ENCODE data around the gene KIAA0513.
A peak's percentile ranks its signal among the peaks of the same experiment; 100 is the strongest.
"Not testable (repeated sequence)": the region's sequence is repeated elsewhere in the genome, so short reads cannot be mapped to it uniquely, and the experiment has no call there.

The KIAA0513 gene

DNA sequence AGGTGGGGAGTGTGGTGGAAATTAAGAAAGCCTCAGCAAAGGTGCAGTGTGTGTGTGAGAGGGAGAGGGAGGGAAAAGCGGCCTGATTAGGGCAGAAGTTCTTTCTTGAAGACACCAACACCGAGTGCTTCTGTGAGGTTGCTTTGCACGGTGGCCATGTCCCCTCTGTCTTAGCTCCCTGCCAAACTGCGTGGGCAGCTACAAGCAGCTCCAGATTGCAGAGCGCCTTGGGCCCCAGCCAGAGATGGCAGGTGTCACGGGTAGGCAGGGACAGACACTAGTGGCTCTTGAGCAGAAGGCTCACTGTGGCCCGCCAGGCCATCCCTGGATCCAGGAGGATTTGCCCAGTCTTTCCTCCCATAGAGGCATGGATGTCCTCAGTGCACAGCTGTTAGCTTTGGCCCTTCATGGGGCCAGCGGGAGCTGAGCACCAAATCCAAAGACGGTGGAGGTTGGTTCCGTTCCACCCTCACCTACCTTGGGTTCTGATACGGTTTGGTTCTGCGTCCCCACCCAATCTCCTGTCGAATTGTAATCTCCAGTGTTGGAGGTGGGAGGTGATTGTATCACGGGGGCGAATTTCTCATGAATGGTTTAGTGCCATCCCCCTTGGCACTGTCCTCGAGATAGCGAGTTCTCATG lies 21.4 kb downstream of the KIAA0513 start:
- DNase-seq (ENCODE audit: low read depth in 3 of 3) = no peak

DNA sequence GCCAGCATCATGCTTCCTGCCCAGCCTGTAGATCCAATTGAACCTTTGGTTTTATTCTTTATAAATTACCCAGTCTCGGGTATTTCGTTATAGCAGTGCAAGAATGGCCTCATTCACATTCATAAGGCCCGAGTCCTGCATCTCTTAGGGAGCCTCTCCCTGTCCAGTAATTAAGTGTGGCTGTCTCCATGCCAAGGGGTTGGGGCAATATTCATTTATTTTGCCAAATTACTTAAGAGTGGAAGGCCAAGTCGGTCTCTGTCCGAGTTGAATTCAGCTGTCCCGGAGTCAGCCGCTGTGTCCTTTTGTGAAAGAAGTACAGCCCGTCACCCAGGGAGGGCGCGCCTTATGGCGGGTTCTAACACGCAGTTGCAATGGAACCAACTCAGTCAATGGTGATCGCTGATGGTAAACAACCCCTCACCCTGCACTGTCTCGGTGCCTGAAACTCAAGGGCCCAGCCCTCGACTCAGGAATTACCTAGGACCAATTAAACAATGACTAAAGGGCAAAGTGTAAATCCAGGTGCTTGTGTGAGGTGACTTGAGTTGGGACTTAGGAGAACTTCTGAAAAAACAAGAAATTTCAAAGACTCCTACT lies 22.2 kb downstream of the KIAA0513 start:
- no peak for DNase-seq (ENCODE audit: low read depth in 3 of 3)

DNA sequence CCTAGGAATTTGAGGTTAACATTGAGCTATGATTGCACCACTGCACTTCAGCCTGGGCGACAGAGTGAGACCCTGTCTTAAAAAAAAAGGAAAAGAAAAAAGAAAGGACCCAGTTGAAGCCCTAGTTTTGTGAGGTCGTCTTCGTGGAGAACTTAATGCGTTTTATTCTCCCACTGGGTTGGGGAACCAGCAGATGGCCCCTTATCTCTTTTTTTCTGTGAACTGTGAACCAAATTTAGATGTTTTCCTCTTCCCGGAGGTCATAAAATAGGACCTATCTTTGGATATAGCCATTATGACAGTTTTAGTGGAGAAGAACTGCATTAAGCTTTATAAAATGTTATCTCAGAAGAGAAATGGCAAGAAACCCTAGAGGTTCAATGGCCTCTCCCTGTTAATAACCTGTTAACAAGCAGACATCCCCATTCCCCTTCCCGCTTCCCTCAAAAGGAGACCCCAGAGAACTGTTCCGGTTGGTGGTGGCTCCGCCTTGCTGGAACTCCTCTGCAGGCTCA lies 23.5 kb downstream of the KIAA0513 start:
- DNase-seq (ENCODE audit: low read depth in 3 of 3) = no peak

DNA sequence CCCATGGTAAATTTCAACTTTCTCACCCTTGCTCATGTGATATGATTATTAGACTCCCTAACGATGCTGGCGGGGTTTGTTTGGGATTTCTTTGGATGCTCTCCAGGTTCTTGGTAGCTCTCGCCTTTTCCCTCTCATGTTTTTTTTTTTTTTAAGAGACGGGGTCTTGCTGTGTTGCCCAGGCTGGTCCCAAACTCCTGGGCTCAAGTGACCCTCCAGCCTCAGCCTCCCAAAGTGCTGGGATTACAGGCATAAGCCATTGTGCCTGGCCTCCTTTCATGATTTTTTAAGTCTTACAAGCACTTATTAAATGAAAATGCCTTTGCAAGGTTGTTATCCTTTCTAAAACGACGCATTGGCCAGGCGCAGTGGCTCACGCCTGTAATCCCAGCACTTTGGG lies 24.1 kb downstream of the KIAA0513 start:
- no peak for DNase-seq (ENCODE audit: low read depth in 3 of 3)

DNA sequence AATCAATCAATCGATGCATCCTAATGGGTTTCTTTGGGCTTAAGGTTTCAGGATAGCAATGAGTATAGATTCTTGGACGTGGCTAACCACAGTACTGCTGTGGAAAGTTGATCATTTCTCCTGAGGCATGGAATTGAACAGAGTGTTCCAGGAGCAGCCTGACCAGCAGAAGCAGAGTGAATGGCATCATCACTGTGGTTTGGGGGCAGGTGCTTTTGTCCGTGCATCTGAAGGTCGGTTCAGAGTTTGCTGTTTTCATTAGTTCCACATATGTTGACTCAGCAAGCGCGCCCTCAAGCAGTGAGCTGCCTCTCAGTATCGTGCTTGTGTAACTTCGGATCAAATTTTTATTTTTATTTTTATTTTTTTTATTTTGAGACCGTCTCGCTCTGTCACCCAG lies 24.9 kb downstream of the KIAA0513 start:
- no peak for DNase-seq (ENCODE audit: low read depth in 3 of 3)

DNA sequence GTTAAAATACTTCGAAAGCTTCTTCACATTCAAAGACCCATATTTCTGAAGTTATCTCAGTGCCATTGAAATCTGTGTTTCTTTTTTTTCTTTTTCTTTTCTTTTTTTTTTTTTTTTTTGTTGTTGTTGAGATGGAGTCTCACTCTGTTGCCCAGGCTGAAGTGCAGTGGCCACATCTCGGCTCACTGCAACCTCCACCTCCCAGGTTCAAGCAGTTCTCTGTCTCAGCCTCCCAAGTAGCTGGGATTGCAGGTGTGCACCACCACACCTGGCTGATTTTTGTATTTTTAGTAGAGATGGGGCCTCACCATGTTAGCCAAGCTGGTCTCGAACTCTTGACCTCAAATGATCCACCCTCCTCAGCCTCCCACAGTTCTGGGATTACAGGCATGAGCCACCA lies 26.7 kb downstream of the KIAA0513 start:
- not testable (repeated sequence) for DNase-seq (ENCODE audit: low read depth in 3 of 3)

DNA sequence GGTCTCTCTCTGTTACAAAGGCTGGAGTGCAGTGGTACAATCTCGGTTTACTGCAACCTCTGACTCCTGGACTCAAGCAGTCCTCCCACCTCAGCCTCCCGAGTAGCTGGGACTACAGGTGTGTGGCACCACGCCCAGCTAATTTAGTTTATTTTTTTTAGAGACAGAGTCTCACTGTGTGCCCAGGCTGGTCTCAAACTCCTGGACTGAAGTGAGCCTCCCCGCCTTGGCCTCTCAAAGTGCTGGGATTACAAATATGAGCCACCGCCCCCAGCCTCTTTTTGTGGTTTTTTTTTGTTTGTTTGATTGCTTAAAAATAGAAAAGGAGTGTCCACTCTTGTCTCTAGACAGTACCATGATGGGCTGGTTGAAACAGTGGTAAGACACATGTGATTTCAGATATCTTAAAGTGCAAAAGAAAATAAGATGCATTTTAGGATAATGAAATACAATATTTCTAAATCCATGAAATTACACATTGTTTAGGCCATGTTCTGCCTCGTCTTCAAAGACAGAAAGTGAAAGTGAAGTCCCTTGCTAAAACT lies 27.4 kb downstream of the KIAA0513 start:
- no peak for DNase-seq (ENCODE audit: low read depth in 3 of 3)

DNA sequence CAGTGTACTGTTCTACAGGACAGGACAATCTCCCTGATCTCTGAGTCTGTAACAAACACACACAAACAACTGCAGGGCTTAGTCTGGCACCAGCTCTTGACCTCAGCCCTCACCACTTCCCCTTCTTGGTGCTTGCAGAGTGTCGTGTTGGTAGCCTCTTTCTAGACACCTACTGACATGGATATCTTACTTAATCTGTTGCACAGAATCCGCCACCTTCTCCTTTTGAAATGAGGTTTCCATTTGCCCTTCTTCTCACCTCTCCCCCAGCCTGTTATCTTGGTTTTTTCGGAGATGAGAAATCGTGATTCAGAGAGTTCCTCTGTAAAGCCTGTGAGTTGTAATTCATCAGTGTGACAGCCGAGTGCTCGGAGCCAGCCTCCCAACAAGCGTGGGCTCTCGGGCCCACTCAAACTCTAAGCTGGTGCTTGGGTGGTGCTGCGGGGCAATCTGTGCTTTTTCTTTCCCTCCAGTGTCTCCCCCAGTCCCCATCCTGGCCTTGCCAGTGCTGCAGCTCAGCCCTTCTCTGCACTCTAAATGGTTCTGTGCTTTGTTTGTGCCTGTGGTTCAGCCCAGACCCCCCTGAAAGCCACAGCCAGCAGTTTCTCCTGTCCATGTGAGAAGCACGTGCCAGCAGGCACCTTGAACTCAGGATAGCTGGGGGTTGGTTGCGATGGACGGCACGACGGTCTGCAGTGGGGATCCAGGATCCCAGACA lies 28.1 kb downstream of the KIAA0513 start:
- peak; percentile 28 to 66 (median 31) for DNase-seq (ENCODE audit: low read depth in 3 of 3)

DNA sequence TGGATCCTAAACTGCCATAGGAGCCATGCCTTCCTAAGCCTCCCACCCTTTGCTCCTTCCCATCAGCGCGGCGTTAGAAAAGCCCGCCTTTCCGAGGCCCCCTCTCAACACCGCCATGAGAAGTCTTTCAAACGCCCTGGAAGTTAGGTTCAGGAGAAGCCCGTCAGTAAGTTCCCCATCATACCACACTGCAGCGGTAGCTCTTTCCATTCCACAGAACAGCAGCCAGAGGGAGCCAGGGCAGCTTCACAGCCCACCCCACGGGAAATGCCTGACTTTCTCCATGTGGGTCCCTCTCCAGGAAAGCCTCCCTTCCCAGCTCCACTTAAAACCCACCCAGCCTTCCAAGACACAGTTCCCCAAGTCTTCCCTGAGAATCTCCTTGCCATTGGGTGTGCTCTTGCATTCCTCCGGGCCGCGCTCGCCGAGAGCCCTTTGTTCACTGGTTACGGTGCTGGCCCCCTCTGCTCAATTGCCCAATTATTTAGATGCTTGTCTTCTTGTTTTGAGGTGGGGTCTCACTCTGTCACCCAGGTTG lies 28.7 kb downstream of the KIAA0513 start:
- DNase-seq (ENCODE audit: low read depth in 3 of 3) = no peak

DNA sequence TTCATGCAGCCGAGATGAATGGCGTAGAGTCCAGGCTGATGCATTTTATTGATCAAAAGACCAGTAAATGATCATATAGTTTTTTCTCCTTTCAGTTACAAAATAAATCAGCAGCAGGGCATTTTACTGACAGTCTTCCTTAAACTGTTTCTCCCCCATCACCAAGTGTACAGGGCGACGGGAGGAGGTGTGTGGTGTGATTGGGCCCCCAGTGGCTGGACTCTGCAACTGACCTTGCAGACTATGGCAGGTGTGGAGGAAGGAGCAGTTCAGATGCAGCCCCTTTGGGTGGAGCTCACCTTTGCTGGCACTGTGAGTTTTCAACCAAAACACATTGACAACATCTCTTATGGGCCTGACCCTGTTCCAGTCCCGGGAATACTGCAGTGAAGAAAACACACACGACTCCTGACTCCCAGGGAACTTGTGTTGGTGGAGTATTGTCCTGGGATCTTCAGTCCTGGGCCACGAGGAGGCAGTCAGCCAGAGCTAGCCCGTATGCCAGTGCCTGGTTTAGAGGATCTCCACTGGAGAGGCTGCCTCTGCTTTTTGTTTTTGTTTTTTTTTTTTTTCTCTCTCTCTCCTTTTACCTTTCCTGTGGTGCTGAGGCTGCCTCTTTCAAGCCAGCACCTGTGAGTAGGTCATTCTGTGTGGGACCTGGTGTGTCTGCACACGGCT lies 29.8 kb downstream of the KIAA0513 start:
- DNase-seq (ENCODE audit: low read depth in 3 of 3) = no peak

DNA sequence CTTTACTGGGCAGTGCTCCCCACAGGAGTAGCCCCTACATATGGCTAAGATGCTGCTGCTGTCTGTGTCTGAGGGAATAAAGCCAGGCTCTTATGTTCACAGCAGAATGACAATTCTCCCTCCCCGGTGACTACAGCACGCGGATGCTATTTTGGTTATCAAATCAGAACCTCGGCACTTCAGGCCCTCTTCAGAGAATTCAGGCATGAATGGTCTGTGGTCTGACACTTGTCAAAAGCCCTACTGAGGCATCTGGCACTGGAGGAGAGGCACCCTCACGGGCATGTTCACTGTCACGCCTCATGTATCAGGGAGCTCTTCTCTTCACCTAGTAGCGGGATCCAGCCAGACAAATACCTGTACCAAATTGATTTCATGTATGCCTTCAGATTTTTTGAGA lies 30.4 kb downstream of the KIAA0513 start:
- DNase-seq (ENCODE audit: low read depth in 3 of 3) = no peak

DNA sequence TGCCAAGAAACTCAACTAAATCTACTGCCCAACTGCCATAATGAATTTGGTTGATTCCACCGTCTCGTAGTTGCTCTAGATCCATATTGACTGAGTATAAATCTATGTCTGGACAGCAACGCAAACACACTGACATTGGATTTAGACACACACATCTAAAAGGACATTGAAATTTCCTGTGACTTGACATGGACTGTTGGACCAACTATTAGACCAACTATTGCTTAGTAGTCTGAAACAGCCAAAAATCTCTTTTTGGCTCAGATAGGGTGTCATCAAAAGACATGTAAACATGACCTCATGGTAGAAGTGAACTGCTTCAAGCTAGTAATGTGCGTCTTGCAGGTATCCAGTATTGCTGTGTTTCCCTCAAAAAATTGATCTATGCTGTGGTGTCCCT lies 31.3 kb downstream of the KIAA0513 start:
- no peak for DNase-seq (ENCODE audit: low read depth in 3 of 3)

DNA sequence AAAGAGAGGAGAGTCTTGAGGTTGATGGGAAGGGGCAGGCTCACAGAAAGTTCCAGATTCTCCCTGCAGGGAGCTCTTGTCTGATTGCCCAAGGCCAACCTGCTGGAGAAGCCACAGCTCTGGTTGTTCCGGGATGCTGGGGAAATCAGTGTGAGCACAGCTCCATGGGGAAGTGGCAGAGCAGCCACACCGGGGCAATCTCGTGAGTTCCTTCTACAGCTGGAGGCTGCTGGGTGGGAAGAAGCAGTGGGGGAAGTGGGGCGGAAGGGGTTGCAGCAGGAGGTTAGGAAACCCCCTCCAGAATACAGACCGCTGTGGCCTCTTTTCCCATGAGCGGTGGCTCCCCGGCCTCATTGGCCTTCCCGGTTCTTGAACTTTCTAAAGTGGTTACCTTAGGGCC lies 34.0 kb downstream of the KIAA0513 start:
- DNase-seq (ENCODE audit: low read depth in 3 of 3) = no peak

DNA sequence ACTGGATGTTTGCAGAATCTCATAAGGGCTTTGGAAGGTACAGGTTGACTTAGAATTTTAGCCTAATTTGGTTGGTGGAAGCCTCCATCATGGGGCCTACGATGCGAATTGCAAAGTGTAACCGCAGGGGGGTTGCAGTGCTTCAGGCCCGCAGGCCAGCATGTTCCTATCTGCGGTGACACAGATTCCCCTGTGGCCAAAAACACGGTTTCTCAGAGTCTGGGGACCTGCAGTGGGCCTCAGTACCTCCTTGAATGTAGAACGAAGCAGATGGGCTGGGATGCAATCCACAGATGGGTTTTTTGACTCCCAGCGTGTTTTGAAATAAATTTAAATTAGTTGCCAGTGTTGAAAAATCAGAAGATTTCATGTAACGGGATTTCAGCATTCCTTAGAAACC lies 34.7 kb downstream of the KIAA0513 start:
- DNase-seq (ENCODE audit: low read depth in 3 of 3) = no peak

DNA sequence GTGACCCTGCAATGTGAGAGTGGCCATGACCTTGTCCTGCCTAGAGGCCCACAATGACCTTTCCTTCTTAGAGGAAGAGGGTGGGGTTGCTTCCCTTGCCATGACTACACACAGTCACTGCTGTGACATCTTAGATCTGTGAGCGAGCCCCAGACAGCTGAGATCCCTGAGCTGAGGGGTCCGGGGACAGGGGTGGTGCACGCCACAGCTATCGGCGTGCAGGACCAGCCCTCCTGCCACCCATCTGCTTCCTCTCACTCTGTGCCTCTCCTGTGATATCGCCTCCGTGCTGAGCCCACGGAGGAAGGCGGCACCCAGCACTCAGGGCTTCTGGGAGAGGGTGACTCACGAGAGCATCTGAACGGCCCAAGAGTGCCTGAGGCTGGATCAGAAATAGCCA lies 35.2 kb downstream of the KIAA0513 start:
- DNase-seq (ENCODE audit: low read depth in 3 of 3) = no peak

DNA sequence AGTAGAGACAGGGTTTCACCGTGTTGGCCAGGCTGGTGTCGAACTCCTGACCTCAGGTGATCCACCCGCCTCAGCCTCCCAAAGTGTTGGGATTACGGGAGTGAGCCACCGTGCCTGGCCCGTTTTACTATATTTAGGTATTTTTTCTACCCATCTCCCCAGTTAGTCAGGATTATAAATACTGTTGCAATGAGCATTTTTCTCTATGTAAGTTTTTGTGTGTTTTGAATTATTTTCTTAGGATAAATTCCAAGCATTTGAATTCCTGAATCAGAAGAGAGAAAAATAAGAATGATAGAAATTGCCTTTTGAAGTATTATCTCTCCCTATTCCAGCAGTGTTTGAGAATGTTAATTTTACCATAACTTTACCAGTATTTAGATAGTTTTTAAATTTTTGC lies 36.6 kb downstream of the KIAA0513 start:
- DNase-seq (ENCODE audit: low read depth in 3 of 3) = no peak

DNA sequence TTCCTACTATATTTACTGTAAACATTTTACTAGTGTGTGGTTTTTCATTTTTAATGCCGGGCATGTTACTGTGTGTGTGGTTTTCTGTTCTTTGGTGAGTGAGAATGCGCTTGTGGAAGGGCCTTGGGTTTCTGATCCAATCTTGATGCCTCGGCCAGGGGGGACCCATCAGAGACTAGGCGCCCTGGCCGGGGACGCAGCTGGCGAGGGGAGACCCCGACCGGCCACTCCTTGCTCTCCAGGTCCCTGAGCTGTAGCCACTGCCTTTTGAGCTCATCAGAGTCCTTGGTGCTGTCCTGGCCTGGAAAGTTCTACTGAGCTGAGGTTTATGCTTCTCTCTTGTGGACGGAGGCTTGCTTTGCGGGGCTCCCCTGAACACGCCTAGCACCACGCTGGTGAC lies 37.5 kb downstream of the KIAA0513 start:
- no peak for DNase-seq (ENCODE audit: low read depth in 3 of 3)

DNA sequence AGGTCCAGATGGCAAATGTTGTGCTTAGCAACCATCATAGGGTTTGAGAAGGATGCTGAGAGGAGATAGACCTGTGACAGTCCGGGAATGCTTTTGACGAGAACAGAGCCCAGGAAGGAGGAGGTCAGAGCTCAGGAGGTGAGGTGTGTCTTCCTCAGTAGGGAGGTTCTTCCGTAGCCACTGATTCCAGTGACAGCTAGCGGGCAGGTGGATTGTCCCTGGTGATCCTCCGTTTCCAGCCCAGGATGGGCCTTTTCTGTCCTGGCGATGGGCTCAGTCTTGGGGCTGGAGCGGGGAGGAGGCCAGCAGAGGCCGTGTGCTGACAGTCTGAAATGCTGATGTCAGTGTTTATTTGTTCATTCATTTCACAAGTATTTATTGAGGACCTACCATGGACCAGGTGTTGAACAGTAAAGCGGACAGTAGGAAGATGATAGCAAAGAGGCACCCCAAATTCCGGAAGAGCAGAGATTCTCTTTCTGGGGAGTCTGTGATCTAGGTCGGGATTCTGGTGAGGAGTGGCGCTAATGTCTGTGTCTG lies 38.8 kb downstream of the KIAA0513 start:
- DNase-seq (ENCODE audit: low read depth in 3 of 3) = no peak

DNA sequence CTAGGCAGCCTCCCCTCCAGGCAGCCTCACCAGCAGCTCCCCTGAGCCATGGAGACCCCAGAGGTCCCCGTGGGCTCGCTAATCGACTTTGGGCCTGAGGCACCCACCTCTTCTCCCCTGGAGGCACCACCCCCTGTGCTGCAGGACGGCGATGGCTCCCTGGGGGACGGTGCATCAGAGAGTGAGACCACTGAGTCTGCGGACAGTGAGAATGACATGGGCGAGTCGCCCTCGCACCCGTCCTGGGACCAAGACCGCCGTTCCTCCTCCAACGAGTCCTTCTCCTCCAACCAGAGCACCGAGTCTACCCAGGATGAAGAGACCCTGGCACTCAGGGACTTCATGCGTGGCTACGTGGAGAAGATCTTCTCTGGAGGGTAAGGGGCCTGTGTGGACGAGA lies 39.4 kb downstream of the KIAA0513 start:
- no peak for DNase-seq (ENCODE audit: low read depth in 3 of 3)

DNA sequence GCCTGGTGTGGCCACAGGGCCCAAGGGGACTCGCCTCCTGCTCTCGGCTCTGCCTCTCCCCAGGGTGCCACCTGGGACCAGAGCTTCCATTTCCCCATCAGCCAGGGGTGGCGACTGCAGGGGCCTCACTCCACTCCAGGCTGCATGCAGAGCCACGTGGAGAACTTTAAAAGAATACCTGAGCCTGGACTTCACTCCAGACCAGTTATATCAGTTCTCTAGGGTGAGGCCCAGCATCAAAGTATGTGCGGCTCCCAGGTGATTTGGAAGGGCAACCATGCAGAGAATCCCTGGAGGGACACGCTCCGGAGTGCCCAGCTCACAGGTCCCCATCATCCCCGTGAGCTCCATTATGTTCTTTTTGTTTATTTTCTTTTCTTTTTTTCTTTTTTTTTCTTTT lies 39.8 kb downstream of the KIAA0513 start:
- DNase-seq (ENCODE audit: low read depth in 3 of 3) = no peak

DNA sequence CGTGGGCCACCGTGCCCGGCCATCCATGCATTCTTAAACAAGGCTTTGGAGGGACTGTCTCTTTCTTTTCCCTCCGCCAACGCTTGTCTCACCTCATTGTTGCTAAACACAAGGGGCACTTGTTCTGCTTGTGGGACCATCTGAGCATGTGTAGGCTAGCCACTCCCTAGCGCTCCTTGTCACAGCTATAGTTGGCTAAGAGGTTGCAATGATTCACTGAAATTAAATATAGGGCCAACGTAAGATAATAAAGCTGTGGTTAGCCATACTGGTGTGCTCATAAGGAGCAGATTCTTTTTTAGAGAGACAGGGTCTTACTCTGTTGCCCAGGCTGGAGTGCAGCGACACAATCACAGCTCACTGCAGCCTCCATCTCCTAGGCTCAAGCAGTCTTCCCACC lies 41.2 kb downstream of the KIAA0513 start:
- DNase-seq (ENCODE audit: low read depth in 3 of 3) = no peak

DNA sequence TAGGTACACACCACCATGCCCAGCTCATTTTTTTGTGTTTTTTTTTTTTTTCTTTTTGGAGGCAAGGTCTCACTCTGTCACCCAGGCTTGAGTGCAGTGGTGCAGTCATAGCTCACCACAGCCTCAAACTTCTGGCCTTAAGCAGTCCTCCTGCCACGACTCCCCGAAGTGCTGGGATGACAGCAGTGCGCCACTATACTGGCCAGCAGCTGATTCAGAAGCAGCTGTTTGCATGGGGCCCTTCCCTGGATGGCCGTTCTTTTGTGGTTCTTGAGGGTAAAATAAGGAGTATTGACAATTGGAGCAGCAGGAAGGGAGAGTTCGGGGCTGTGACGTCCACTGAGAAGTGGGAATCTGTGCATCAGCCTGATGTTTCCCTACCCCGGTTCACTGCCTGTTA lies 41.6 kb downstream of the KIAA0513 start:
- DNase-seq (ENCODE audit: low read depth in 3 of 3) = no peak

Data from stimulated activated CD4-positive, alpha-beta T cell treated with anti-CD3 and anti-CD28 coated beads, TNF-alpha, amount 100 ng/mL, for 24 hours (primary cell).